ENCODE data around the gene CCDC9B.
A peak's percentile ranks its signal among the peaks of the same experiment; 100 is the strongest.

The CCDC9B gene

DNA sequence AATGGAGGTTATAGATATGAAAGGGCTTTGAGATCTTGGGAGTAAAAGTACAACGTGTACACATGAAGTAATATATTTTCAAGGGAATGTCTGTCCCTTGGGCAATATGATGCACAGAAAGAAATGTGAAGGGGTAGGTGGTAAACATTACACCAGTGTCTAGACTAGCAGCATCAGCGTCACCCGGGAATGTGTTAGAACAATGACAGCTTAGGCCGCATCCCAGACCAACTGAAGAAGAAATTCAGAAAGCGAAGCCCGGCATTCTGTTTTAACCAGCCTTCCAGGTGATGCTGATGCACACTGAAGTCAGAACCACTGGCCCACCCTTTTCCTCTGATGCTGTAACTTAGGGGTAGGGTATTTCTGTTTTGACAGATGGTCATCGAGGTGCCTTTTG, 10.9 kb downstream of the CCDC9B start:
- DNase-seq (ENCODE audit: low read depth): no peak

DNA sequence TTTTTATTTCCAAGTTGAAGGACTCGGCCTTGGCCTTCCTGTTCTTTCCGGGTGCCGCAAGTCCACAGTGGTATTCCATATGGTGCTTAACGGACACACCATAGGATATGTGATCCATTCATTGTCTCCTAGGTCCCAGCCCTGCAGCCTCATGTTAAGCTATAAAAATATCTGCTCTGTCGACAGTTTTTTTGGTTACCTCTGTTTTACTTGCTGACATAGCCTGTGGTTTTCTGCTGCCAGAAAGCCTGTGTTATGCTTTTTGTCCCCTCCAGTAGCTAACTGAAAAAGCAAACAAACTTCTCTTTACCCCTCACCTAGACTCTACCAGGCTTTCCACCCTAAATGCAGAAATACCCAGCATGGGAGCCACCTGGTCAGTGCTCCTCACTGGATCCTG, 12.0 kb downstream of the CCDC9B start:
- DNase-seq (ENCODE audit: low read depth): no peak

DNA sequence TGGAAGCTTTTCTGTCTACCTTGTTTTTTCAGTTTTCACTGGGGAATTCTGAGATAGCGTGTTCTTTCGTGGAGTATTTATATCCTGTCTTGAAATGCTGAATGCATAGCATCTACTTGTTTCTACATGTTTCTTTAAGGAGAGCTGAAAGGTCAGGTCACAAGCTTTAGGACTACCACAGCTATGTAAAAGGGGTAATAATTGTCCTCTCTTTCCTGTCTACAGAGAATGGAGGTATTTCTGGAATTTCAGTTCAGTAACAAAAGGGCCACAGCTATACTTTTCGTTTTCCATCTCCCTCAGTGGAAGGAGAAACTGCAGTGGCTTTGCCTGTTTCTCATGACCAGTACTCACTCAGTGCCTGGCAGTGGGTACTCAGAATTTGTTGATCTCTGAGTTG, 12.6 kb downstream of the CCDC9B start:
- DNase-seq (ENCODE audit: low read depth): no peak

DNA sequence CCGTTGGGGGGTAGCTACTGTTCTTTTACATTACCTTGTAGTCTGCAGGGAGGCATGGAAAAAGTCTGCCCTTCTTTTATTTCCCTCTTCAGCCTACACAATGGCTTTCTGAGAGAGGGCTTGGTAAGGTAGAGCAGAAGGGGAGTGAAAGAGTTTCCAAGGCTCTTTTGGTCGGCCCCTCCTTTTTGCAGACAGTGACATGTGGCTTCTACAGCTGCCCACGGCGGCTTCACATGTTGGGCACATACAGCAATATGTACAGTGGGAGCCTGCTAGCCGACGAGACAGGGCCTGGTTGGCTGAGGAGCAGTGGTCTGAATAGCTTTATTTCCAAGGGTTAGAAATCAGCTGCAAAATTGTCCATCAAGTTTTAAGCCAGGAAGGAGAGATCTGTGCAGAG, 13.3 kb downstream of the CCDC9B start:
- DNase-seq (ENCODE audit: low read depth): no peak

DNA sequence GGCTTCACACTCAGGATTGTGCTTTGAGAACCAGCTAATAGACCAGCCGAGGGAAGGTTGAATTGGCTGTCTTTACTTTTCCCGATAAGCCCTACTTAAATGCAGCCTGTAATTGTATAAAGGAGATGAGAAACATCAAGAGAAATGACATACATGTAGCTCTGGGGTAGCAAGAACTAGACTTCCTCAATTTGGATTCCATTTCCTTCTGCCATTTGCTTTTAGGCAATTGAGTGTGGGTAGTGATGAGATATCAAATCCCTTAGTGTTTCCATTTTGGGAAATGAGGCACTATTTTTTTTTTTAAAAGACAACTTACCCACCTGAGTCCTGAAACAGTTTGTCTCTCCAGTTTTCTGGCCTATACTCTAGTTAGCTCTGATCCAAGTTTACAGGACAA, 15.0 kb downstream of the CCDC9B start:
- no peak for DNase-seq (ENCODE audit: low read depth)

DNA sequence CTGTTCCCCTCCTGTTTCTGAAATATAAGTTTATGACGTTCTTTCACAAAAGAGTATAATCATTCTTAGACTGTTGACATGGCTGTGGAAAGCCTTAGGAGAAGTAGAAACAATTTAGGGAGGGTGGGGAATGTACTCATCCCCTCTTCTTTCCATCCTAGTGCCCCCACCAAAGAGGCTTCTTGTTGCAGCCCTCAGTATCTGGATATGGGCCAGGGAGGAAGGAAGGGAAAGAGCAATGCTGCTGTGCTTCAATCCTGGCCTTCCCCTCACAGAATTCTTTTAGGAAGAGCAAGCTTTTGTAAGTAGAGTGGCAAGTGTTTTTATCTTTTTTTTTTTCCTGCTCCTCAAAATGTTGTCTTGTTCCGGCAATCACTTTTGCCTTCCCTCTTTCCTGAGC, 15.6 kb downstream of the CCDC9B start:
- no peak for DNase-seq (ENCODE audit: low read depth)

DNA sequence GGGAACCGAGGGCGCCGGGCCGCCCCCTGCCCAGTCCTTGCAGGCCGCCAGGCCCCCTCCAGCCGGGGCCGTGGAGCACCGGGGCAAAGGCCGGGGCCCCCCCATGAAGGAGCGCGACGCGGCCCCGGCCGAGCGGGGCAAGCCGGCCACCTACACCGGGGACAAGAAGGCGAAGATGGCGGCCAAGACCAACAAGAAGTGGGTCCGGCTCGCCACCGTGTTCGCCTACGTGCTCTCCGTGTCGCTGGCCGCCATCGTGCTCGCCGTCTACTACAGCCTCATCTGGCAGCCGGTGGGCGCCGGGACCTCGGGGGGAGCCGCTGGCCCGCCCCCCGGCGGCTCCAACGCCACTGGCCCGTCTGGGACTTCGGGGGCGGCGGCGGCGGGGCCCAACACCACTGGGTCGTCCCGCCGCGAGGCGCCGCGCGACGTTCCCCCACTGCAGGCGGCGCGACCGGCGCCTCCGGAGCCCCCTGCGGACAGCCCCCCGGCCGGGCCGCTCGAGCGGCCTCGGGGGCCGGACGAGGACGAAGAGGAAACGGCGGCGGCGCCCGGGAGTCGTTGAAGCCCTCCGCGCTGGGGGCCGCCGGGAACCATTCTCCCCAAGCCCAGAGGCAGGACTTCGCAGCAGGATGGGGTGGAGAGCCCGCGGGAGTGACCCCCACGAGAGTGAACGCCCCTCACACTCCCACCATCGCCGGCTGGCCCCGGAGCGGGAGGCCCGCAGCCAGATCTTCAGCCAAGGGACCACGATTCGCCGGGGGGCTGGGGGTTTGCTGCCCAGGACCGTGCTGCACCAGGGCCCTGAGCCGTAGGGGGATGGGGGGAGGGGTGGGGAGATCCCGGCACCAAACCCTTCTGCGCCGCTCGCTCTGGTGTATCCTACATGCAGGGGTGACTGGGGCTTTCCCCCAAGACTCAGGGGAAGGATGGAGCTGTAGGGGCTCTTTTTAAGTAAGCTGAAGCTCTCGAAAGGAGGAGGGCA, 16.5 kb downstream of the CCDC9B start:
- DNase-seq (ENCODE audit: low read depth): no peak

DNA sequence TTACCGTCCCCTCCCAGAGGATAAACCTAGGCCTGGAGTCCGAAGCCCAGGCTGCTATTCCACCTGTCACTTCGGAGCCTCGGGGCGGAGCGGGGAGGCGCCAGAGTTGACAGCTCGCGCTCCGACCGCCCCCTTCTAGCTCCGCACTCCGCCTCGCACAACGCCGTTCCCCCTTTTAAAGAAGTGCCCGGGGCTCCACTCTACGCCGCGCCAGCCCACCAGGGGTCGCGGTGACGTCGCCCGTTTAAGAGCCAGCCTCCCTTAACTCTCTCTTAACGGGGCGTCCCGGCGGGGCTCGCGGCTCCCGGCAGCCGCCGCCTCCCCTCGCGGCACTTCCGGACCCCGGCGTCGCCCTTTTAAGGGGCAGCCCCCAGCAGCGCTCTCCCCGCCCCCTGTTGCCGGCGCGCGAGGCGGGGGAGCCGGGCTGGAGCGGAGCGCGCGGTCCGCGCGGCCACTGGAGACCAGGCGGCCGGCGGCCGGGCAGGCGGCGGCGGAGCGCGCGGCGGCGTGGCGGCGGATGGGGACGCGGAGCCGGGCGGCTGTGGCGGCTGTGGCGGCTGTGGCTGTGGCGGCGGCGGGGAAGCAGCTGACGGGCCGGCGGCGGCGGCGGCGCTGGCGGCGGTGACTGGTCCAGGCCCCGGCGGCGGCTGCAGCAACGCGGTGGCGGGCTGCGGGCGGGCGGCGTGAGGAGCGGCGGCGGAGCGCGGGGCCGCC, 17.3 kb downstream of the CCDC9B start, which contains the start of gene INAFM2:
Gene INAFM2, plus strand, starts transcription at position 454 of the 714 bp plus-strand sequence. CDS start 364 bp downstream, outside the sequence.
- no peak for DNase-seq (ENCODE audit: low read depth)

DNA sequence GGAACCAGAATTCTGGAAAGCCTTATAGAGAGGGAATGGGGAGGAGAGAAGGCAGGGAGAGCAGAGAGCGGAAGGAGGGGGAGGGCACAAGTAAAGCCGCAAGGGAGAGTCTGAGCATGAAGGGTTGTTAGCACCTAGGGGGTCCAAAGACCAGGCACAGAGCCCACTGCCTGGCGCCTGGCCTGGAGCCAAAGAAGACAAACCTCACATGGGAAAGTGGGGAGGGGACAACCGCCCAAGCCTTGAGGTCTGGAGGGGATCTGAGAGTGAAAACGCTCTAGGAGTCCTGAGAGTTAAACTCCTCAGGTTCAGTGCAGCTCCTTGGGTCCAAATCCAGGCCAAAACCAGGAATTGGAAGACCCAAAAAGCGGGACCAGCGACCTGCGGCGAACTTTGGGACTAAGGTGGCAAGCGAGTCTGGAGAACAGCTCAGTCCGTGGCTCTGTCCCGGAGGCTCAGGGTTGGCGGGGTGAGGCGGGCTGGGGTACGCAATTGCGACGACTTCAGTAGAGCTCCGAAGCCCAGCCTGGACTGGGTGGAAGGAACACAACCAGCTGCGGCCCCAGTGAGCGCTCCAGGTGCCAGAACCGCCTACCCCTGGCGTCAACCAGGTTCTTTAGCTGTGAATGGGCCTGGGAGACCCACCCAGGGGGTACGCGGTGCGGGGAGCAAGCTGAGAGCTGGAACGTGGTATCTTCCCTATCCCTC, 18.1 kb downstream of the CCDC9B start:
- DNase-seq (ENCODE audit: low read depth): no peak

DNA sequence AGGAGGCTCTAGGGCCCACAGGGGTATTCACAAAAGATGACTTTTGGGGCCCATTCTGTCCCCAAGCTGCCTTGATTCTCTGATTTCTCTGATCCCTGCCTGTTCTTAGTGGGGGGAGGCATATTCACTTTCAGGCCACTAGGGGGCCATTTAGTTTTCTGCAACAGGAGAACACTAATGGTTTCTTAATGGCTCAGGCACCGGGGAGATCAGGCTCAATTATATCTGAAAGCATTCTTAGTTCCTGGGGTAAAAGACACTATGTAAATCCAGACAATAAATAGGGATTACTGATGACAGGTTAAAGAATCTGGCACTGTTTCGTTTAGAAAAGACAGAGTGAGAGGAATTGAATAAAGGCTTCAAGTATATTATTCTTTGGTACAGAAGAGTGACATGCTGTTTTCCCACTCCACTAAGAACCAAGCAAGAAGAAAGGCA, 19.8 kb downstream of the CCDC9B start:
- DNase-seq (ENCODE audit: low read depth): no peak

DNA sequence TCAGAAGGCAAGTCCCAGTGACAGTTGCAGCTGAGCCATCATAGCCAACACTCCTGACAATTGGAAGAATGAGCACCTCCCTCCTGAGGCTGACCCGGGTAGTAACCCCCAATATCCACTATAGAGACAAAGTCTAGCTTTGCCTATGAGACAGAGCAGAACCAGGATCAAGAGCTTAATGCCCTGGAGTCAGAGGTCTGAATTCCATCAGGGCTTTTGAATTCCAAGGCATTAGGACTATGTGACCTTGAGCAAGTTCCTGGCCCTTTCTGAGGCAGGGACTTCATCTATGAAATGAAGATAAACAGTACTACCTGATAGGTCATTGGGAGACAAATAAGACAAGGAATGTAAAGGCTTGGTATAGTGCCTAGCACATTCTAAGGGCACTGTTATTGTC, 20.3 kb downstream of the CCDC9B start:
- DNase-seq (ENCODE audit: low read depth): no peak

DNA sequence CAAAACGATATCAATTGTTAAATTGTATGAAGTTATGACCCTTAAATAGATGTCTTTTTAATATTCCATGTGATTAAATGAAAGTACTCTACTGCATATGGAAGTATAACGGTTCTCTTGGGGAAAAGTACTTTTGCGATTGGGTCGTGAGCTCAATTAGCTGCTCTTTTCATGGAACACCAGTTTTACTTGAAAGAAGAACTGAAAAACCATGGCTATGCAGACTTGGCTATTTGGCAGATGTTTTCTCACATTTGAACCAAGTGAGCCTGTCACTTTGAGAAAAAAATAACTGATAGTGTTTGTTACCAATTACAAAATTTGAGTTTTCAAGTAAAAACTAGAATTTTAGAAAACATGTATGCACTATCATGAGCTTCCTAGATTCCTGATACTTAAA, 23.2 kb downstream of the CCDC9B start:
- no peak for DNase-seq (ENCODE audit: low read depth)

DNA sequence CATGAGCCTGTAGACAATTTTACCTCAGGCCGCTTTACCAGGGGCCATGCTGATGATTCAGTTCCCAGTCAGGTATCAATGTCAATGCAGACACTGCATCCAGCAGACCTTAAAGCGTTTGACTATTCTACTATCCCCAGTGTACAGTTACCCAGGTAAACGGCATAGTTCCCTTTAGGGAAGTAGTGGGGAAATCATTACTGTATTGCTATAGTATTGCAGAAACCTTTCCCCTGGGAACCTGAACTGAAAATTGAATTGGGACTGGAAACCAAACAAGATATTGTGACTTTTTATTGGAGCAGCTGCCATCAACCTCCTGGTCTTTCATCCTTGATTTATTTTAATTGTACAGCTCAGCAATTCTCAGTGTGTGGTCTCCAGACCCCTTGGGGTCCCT, 23.8 kb downstream of the CCDC9B start:
- no peak for DNase-seq (ENCODE audit: low read depth)

DNA sequence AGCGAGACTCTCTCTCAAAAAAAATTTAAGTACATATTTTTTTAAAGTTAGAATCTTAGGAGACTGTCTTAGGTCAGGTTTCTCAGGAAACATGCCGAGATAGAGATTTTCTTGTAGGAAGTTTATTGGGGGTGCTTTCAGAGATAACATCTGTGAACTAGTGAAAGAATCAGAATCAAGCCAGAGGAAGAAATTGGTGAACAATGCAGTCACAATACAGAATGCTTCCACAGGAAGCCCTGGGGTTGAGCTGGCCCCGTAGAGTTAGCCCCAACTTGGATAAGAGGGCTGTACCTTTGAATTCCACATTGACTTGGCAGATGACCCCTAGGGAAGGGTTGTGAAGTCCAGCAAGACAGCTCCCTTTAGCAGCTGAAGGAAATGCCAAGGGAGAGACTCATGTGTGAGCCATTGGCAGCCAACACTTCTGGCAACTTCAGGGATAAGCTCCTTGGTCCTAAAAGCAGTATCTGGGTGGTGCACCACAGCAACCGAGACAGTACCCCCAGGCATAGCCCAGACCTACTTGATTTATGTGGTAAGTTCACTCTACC, 25.9 kb downstream of the CCDC9B start:
- peak; percentile 58 for DNase-seq (ENCODE audit: low read depth)

DNA sequence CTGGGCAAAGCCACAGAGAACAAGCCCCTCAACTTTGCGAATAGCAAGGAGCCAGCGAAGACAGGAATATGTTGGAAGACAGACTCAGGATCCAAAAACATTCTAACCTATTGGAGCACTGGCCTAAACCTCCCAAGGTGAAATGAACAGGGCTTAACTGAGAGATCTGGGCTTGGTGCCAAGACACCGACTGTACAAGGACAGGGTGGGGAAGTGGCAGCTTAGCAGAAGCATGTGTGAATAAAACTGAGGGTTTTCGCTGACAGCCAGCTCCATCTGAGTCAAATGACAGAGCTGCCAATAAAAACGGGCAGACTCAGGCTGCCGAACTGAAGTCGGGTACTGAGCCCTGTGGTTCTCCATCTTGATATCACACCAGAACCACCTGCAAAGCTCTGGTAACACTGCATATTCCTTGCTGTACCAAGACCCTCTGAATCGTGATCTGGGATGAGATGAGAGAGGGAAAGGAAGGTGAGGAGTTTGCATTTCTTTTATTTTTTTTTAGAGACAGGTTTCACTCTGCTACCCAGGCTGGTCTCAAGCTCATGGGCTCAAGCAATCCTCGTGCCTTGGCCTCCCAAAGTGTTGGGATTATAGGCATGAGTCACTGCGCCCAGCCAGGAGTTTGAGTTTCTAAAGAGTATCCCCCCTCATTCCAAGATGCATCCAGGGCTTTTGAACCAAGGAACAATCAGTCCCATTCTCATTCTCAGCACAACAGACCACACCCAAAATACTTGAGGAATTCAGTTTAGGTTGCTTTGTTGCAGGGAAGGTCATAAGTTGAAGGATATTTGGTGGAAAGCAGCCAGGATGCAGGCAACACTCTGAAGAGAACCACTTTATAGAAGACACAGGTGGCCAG, 27.0 kb downstream of the CCDC9B start:
- no peak for DNase-seq (ENCODE audit: low read depth)

DNA sequence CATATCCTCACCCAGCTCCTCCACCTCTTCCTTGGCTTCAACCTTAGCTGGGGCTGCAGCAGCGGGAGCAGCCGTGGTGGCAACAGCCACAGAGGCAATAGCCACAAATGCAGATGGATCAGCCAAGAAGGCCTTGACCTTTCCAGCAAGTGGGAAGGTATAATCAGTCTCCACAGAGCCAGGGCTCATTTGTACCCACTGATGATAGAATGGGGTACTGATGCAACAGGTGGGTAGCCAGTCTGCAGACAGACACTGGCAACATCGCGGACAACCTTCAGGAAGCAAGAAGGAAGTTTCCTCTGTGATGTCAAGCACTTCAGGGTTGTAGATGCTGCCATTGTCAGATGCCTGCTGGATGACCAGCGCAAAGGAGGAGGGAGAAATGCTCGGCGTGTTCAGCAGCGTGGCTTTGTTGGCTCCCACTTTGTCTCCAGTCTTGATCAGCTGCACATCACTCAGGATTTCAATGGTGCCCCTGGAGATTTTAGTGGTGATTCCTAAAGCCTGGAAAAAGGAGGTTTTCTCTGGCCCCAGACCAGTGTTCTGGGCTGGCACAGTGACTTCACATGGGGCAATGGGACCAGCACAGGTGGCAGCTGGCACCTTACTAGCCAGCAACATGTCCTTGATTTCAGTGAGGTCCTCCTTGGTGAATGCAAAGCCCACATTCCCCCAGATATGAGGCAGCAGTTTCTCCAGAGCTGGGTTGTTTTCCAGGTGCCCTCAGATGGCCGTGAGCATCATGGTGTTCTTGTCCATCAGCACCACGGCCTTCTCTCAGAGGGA, 28.2 kb downstream of the CCDC9B start:
- no peak for DNase-seq (ENCODE audit: low read depth)

DNA sequence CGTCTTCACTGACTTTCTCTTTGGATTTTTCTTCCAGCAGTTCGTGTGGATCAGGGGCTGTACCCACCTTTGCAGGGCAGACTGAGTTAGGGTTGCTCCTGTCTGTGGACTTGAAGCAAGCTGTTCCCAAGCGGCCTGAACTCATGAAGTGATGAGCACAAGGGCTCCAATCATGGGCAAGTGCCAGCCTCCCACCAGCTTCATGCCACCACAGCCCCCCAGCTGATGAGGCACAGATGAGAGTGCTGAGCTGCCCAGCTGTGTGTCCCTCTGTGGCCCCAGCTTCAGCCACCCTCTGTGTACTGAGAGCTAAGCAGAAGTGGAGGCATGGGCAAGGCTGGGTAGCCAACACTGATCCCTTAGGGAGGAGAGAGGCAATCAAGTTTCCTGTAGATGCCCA, 29.7 kb downstream of the CCDC9B start:
- no peak for DNase-seq (ENCODE audit: low read depth)

DNA sequence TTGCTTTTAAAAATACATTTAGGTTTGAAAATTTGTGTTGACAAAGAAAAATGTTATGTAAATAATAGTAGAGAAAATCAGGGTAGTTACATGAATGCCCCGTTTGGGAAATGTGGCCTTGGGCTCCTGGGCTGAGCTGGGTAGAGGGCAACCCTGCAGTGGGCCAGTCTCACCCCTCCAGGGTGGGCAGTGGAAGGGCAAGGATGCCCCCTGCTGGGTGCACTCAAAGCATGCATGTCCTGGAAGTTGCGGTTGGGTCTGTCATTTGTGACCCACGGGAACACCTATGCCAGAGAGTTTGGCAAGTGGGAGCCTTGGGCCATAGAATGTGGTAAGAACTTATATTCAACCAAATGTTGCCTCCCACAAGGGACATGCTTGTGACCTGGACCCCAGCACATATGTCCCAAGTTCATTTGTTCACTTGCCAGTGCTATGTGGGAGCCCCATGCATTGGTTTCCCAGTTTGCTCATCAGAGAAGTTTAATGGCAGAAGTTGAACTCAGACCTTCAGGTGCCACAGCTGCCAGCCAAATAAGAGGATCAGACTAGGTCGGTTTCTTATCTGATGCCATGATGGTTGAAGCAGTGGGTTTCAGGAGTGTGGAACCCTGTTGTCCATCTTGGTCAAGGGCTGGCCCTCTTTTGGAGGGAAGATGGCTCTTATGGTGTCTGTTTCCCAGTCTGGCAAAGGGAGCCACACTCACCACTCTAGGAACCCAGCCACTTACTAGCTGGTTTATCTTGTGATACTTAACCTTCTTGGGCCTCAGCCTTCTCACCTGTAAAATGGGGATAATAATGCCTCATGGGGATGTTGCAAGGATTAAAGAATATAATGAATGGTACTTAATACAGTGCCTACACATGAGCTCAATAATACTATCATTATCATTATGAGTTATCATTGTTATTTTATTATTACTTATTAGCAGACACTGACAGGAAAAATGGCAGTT, 30.5 kb downstream of the CCDC9B start:
- no peak for DNase-seq (ENCODE audit: low read depth)

DNA sequence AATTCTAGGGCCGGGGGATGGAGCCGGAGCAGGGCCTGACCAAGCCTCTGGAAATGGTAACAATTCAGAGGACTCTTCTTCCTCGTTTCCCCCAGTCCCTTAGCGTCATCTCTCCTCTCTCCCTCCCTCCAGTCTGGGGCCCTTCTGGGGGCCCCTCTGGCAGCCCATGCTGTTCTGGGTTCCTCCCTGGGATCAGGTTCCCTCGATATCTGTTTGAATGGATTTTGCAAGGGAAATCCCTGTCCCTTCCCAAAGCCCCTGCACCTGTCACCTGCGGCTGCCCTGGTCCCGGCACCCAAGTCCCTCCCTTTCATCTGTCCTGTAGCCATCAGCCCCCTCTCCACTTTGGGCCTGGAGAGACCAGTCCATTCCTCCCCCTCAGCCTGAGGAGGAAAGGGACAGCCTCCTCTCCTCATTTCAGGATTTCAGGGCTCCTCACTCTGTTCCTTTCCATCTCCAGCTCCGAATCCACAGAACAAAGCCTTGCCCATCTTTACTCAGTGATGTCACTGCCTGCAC, 31.3 kb downstream of the CCDC9B start:
- no peak for DNase-seq (ENCODE audit: low read depth)
